Activated CD8-positive, alpha-beta memory T cell treated with anti-CD3 and anti-CD28 coated beads for 4 hours (primary cell): ENCODE data around the gene MAOB.
"Not testable (repeated sequence)": the region's sequence is repeated elsewhere in the genome, so short reads cannot be mapped to it uniquely, and the experiment has no call there.

Experiments used
- DNase-seq, 2 donors: peaks; one replicate each; pipeline ENCODE4 v3.0.0-alpha.2; 2020; ENCODE audit warnings: low read depth in 2 of 2

MAOB gene

GRCh38 chrX:43882294-43882681 lies at the start of gene MAOB:
Gene MAOB (minus strand): TSS chrX:43882450. CDS start chrX:43882299, 151 bp downstream.
- DNase-seq, result no peak

DNA sequence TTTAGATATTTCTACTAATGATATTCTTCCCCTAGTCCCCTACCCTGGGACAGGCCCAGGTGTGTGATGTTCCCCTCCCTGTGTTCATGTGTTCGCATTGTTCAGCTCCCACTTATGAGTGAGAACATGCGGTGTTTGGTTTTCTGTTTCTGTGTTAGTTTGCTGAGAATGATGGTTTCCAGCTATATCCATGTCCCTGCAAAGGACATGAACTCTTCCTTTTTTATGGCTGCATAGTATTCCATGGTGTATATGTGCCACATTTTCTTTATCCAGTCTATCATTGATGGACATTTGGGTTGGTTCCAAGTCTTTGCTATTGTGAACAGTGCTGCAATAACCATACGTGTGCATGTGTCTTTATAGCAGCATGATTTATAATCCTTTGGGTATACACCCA lies 39.8 kb upstream of the MAOB start:
- DNase-seq, result not testable (repeated sequence)

- DNase-seq, result not testable (repeated sequence)
Measured at GRCh38 chrX:43910772-43911171, 28.5 kb upstream of the MAOB start.

GRCh38 chrX:43910012-43910411 lies 27.8 kb upstream of the MAOB start:
- no peak for DNase-seq

- DNase-seq, result no peak
Measured at GRCh38 chrX:43909141-43909540, 26.9 kb upstream of the MAOB start.

GRCh38 chrX:43899878-43900815 lies 17.9 kb upstream of the MAOB start:
- DNase-seq, result no peak

DNA sequence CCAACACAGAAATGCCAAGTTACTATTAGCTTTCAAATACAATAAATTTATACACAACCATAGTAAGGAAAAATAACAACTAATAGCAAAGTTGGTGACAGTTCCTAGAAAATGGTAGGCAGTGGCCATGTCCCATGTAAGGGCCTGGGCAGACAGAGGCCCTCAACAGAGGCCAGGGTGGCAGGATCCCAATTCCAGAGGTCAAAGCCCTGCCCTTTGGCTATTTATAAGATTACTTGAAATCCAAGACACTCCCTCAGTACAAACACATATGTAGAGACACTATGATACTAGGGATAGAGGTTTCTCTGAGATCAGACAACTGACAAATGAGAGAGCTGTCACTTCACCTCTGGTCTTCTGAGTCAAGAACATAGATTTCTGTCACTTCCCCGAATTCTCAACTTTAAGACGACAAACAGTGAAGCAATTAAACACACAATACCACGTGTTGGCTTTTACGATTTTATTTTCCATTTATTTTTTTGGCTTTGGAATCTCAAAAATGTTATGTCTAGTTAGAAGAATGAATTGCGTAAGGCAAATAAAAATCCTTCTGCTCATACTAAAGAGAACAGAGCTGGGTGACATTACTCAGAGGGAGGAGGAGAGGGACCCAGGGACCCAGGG lies 16.3 kb upstream of the MAOB start:
- DNase-seq, result no peak

- no peak for DNase-seq
Measured at GRCh38 chrX:43897290-43897689, 15.0 kb upstream of the MAOB start.

DNA sequence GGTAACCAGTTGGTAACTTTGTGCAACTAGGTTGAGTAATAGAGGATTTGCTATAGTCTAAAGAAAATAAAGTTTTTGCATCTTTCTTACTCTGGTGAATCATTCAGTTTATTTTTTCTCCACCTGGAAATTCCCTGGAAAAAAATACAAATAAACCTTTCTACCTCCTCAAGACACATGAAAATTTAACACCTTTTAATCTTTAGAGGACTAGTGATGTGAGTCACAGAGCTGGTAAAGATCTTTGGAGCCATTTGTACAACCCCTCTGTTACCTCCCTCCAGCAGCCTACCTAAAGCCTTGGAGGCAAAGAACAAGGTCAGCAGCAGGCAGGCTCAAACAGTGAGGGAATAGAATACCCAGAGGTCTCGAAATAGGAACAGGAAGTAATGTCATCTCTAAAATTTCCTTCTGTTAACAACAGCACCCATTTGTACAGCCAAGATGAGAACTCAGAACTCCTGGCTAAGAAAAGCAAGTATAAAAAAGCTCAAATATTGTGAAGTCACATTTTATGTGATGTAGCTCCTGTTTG lies 10.2 kb upstream of the MAOB start:
- DNase-seq, result no peak

DNA sequence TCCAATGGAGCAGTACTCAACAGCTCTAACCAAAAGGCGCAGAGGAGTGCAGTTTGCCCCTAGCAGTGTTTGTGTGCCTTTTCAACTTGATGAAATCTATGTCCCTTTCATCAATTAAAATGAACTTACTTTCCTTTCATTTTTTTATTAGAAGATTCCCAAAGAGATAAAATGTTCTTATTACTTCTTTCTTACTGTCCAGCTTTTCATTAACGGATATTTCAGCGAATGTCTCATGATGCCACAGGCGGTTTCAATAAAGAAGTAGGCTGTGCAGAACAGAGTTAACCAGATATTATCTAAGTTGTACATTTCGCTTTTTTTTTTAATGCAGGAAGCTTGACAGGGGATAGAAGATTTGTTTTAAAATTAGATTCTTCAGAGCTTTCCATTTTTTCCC lies 3.4 kb upstream of the MAOB start:
- no peak for DNase-seq

GRCh38 chrX:43881410-43882293 lies 598 bp downstream of the MAOB start:
- DNase-seq, result no peak

DNA sequence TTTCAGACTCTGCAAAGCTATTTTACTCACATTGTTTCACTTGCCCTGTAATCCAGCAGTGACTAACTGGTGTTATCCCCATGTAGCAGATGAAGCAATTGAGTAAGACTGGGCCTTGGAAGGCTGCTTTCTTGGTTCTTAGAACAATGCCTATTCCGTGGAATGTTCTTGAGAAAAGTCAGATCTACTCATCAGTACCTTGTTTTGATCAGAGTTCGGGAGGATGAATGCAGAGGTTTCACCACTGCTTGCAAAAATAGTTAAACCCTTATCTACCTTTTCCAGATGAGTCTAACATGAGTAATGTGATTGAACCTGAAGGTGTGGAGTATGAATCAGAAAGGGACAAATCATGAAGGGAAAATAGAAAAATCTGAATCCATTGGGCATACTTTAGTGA lies 1.8 kb downstream of the MAOB start:
- DNase-seq, result no peak

DNA sequence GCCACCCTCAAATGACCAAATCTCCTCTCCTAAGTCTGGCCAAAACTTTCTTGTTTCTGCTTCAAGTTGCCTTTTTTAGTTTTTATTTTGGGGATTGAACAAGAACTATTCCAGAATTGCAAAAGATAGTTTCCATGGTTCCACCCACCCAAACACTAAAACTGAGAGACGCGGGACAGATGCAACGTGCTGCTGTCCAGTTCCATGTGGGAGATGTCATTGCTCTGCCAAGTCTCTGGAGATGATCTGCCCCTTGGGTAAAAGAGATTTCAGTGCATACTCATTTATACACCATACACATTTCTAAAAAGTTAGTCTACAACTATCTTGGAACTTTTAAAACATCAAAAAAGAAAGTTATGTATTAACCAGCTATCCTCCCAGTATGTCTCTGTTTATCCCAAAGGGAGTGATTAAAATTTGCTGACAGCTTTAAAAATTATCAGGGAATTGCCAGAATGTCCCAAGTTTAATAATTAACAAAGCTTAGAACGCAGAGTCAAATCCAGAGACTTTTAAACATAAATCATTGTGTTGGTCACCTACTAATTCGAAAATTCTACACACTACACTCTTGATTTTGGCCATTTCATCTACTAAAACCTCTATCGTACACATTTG lies 3.2 kb downstream of the MAOB start:
- no peak for DNase-seq

DNA sequence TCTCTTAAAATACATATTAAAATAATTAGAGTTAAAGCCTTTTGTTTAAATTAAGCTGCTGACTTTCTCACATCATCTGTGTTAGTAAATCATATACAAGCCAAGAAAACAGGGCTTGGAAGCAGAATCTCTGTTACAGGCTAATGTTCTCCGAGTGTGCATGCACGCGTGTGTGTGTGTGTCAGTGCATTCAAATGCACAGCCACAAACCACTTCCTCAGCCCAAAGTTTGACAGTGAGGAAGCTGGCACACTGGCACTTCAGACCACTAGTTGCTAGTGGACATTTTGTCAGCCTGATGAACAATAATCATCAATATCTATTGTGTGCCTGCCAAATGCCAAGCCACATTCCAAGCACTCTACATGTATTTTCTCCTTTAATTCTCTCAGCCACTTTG lies 5.6 kb downstream of the MAOB start:
- DNase-seq, result no peak

DNA sequence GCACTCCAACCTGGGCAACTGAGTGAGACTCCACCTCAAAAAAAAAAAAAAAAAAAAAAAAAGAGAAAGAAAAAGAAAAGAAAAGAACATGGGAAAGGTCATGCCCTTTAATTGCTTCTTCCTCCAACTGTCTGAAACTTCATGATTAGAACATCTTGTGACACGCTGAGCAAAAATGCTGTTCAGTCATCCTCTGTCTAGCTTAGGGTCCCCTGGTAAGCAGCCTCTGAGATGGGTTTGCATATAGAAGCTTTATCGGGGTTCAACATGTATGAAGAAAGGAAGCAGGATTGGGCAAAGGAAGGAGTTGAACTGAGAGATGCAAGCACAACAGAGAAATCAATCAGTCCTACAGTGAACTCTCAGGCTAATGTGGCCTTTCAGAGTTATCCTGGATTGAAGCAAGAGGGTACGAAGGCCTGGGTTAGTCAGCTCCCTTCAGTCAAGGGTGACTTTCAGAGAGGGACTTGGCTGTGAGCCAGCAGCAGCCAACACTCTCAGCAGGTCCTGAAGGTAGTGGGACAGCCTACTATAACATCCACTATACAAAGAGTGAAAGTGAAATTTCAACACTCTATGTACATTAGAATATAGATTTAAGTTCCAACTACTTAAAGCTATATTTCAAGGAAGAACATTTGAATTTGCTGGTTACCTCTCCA lies 11.4 kb downstream of the MAOB start:
- DNase-seq, result no peak

GRCh38 chrX:43870011-43870410 lies 12.2 kb downstream of the MAOB start:
- DNase-seq, result no peak

DNA sequence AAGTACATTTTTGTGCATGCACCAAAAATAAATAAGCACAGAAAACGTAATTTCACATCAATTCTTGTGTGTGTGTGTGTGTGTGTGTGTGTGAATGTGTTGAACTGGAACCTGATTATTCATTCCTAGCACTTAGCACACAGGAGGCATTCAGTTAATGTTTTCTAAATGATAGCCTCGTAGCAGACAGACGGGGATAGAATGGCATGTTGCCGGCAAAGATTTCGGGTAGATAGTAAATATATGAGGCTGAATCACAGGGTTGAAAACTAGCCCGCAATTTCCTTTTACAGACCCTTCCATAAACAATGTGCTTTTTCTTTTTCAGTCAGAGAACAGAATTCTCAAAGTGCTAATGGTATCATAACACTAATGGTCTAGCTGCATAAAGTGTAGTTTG lies 13.5 kb downstream of the MAOB start:
- DNase-seq, result no peak

DNA sequence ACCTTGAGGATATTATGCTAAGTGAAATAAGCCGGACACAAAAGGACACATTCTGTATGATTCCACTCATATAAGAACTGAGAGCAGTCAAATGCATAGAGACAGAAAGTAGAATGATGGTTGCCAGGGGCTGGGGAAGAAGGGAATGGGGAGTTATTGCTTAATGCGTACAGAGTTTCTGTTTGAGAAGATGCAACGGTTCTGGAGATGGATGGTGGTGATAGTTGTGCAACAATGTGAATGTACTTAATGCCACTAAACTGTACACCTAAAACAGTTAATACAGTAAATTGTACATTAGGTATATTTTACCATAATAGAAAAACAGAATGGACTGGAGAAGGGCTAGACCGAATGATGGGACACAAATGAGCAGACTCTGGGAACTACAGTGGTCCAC lies 15.8 kb downstream of the MAOB start:
- DNase-seq, result no peak

GRCh38 chrX:43865791-43866190 lies 16.5 kb downstream of the MAOB start:
- DNase-seq, result no peak

DNA sequence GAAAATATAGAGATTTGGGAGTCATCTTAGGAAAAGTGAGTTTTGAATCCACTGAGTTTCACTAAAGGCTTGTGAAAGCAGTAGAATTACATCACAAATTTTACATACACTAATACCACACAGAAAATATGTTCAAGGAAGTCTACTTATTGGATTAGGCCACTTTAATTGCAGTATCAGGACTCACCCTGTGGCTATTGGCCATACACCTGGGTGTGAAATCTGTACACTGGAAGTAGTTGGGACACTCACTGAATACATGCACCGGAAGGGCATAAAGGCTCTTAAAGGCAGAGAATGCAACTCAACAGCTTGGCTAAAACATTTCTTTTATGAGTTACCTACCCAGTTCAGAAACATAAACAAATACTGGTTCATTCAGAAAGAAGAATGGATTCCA lies 19.8 kb downstream of the MAOB start:
- DNase-seq, result no peak

GRCh38 chrX:43861750-43862149 lies 20.5 kb downstream of the MAOB start:
- no peak for DNase-seq
